GM18907 (cell line): ENCODE data around the gene HDAC9.

Source experiments
- ATAC-seq: cut with Tn5 transposase; IDR thresholded peaks from one replicate; pipeline ENCODE4 v1.9.1; 2021; ENCODE audit warnings: mild to moderate bottlenecking, moderate library complexity; ENCODE audit not compliant: unreplicated experiment

Gene HDAC9

DNA sequence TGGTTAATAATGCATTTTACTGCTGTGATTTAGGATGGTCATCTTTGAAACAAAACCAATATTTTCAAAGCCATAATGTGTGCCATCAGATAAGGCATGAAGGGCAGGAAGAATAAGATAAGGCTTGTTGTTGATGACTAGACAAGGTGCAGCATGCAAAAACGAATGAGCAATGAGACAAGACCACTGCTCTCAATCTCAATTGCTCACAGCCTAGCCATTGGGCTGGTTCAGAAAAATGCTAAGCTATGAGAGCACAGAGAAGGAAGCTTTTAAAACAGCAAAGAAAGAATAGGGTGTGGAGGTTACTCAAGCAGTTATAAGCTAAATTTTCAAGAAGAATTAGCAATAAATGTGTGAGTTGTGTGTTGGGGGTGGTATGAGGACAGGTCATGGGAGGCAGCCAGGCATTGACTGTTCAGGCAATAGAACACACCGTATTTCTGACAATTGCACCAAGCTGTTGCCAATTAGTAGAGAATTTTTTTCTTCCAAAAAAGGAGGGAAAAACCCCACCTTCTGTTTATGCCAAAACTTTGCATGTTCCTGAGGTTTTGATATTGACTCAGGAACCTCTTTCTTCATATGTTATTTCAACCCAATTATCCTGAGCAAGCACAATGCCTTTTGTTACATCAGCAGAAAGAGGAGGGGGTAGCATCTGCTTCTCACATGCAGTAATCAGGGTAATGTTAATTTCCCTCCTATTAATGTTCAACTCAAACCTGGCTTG is 276.5 kb downstream of the HDAC9 start:
- ATAC-seq, result no peak

DNA sequence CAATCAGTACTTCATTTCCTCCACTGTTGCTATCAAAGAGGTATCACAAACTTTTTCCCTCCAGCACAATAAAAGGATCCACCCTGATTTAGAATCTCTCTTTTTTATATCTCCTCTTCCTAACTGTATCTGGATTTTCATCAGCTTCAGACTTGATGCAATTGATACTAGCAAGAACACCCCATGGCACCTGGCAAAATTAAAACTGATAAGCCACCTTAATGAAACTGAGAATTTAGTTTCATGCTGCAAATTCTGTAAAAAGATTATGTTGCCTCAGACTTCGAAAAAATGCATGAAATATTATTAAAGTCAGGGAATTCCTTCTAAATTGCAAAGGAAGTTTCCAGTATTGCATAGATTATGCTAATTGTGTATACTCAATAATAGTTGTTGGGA is 277.0 kb downstream of the HDAC9 start:
- no peak for ATAC-seq

DNA sequence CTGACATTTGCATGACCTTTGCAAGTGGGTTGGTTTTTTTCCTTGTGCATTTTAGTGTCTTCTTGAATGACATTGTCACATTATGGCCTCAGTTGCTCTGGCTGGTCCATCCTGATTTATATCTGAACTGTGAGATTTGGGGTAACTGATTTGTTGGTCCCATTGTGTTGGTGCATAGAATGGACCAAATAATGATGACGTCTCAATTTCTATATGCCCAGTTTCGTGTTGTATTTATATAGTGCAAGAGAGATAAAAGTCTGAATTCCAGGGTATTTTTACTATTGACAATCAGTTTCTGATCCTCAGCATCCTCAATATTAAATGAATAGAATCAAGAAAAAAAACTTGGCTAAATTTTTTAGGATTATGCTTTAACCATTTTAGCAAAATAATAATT is 281.8 kb downstream of the HDAC9 start:
- ATAC-seq, result no peak

DNA sequence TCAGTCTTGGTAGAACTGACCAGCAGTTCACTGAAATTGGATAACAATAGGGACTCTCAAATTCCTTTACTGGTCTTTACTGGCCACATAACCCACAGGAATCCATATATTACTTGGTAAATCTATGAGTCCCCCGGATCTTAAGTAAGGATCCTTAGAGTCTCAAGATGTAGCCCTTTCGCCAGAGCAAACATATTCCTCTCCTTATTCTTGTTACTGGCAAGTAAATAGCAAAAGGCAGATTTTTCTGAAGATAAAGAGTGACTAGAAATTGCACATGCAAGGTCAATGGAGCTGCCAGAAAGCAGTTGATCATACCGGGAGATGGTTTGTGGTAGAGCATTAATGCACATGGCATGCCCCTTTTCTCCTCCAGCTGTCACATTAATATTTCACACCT is 283.0 kb downstream of the HDAC9 start:
- ATAC-seq, result no peak

DNA sequence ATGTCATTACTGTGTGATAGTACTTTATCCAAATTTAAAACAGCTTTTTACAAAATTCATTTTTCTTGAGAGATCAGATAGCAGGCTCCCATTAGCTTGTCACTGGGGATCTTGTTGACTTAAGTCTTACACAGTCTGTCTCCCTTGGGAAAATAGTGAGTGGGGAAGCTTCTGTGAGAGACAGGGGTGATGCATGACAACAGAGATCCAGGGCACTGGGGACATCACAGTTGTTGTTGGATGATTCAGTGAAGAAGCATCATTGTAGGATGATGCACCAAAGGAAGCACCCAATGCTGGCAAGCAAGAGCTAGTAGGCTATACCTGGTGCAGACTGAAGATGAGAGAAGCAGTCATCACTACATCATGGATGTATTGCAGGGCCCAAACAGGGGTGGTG is 284.7 kb downstream of the HDAC9 start:
- no peak for ATAC-seq

DNA sequence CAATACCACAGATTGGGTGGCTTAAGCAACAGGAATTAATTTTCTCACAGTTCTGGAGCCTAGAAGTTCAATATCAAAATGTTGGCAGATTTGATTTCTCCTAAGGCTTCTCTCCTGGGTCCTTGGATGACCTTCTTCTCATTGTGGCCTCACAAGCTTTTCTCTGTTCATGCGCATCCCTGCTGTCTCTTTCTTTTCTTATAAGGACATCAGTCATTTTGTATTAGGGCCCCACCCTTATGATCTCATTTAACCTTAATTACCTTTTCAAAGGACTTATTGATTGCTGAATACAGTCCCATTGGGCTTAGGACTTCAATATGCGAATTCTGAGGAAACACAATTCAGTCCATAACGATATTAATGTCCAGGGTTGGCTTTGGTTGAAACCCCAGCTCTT is 285.4 kb downstream of the HDAC9 start:
- ATAC-seq, result no peak

DNA sequence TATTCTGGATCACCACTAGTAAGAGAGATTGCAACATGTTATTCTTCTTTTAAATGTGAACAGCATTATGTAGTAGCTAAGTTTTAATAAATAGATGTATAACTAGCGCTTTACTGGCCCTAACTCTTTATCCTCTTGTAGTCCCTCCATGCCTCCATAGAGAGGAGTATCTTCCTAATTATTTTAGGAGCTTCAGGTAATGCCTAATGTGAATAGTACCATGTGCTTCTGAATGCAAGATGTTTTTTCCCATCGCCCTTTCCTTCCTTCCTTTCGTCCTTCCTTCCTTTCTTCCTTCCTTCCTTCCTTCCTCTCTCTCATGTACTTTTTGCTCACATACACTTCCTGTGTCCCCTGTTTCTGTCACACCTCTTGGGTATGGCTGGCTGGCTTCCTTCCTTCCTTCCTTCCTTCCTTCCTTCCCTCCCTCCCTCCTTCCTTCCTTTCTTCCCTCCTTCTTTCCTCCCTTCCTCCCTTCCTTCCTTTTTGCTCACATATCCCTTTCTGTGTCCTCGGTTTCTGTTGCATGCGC is 290.7 kb downstream of the HDAC9 start:
- no peak for ATAC-seq

DNA sequence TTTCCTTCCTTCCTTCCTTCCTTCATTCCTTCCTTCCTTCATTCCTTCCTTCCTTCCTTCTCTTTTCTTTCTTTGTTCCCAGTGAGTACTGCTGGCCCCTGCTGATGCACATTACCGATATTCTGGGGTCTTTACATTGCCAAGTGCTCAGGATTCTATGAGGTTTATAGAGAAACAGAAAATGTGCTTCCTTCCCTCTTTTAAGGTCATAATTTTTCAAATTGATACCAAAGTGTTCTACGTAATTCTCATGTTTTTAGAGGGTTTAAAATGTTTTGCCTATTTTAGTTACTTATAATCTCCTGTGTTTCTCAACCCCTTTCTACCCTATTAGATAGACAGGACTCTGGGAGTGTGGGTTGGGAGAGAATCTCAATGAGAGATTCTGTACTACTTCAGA is 291.2 kb downstream of the HDAC9 start:
- ATAC-seq, result no peak

DNA sequence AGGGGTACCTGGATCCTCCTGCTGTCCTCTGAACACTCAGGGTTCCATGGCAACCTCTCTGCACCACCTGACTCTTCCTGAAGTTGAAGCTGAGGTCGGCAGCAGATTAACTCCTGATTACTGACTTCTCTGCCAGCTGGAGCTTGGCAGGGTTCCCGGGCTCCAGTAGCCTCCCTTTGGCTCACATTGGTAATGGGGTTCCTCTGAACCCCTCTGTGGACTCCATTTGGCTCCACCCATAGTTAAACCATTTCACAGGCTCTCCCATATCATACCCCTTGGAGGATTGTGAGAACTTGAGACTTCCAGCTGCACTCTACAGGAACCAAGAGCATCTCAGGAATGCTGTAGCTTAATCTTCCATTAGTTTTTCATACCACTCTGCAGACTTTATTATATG is 292.5 kb downstream of the HDAC9 start:
- no peak for ATAC-seq

DNA sequence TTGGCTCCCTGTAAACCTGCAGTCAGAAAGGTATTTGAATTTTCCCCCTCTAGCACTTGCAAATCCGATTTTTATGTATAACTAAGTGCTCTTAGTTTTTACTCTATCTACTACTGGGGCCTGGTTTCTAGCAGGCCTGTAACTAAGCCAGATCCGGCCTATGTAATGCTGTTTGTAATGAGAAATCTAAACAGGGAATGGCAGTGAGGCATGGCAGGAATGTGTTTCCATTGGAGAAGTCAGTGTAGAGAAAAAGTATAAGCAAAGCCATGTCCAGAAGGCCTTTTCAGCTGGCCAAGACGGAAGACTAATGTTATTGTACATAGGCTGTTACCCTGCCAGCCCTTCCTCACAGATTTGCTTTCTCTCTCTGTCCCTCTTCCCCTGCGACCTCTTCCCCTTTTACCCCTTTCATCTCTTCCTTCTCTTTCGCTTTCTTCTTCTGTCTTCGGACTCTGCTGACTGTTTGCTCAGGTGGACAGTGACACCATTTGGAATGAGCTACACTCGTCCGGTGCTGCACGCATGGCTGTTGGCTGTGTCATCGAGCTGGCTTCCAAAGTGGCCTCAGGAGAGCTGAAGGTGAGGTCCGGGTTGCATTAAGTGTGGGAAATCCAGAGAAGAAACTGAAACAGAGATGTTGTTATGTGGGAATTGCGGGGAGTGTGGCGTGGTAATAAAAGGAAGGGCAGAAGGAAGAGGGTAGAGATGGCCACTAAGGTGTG is 297.5 kb downstream of the HDAC9 start:
- ATAC-seq, result no peak

DNA sequence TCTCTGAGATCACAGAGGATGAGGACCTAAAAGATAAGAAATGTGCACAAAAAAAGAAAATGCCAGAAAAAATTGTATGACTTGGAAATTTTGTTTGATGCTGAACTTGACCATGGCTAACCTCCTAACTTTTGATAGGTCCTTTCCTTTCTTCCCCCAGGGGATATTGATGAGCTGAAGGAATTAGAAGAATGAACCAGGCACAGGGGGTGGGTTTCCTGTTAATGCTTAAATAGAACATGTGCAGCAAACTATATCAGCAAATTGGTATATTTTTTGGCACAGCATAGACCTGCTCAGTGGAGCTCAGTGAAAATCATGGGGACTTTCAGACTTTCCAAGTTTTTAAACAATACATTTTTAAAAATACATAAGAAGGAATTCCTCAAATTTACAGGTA is 300.7 kb downstream of the HDAC9 start:
- no peak for ATAC-seq

DNA sequence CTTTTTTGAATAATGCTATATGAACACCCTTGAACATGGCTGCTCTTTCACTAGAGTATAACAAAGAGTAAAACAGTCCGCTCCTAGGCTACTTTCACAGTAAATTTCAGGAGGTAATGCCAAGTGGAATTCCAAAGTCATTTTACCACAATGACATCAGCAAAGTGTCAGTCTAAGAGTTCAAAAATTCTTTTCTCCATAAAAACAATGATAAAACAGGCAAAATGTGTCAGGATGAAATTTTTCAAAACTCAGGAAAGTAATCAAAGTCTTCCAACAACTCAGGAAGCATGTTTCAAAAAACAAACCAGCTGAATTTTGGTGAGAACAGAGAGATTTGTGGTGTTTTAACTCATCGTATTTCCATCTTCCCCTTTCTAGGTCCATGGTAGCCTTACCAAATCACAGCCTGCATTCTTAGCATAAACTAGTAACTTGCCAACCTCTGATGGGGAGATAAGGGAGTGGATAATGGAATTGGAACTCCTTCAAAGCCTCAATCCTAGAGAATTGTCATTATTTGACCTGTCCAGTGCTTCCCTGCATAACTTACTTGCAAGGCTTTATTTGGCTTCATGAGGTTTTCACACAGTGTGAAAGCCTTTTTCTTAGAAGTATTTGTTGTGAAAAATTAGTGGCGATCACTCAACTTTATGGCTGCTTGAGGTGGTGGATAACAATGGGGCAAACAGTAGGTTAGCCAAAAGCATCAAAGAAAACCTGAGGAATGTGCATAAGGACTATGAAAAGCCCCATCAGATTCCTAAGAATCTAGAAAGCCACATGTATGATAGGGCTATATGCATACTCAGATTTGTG is 302.7 kb downstream of the HDAC9 start:
- no peak for ATAC-seq

DNA sequence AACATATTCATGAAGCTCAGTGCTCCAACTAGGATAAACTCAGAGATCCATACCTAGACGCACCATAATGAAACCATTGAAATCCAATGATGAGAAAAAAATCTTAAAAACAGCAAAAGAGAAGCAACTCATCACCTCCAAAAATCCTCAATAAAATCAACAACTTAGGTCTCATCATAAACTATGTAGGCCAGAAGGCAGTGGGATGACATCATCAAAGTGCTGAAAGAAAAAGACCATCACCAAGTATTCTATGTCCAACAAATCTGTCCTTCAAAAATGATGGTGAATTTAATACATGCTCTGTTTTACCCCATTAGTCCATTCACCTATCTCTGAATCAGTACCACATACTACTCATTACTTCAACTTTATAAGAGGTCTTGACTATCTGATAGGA is 304.4 kb downstream of the HDAC9 start:
- no peak for ATAC-seq

DNA sequence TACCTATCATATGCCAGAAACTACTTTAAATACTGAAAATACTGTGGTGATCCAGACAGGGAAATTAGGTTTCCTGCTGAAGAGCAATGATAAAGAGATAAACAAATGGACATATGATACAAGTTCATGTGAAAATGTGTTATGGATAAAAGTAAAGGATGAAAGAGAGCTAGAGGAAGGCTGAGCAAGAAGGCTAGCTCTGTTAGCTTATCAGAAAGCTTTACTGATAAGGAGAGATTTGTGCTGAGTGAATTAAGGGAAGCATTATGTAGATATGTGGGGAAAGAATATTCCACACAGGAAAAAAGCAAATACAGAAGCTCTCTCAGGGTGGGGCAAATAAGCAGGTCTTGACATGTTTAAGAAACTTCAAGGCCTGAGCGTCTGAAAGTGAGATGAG is 308.4 kb downstream of the HDAC9 start:
- no peak for ATAC-seq

DNA sequence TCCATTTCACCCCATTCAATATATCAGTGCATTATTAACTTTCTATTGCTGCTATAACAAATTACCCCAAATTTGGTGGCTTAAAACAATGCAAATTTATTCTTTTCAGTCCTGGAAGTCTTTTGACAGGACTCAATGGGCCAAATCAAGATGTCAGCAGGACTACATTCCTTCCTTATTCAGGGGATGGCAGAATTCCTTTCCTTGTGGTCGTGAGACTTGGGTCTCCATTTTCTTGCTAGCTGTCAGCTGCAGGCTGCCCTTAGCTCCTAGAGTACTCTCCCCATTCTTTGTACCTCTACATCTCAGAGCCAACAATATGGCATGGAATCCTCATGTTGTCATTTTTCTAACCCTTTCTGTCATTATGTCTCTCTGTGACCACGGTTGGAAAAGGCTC is 310.6 kb downstream of the HDAC9 start:
- no peak for ATAC-seq

DNA sequence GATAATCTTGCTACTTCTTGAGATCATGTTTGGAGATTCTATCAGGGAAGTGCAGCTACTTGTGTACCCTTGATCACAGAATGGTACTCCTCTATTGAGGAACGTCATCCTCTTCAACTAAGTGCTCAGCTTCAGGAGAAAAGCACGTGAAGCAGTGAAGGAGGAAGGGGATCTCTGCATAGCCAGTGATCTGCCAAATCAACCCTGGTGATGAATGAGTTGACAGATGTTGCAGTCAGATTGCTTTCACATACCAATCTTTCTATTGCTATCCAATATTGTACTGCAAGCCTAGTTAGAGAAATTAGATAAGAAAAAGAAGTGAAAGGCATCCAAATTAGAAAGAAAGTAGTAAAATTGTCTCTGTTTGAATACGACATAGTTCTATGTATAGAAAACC is 312.5 kb downstream of the HDAC9 start:
- ATAC-seq, result no peak

DNA sequence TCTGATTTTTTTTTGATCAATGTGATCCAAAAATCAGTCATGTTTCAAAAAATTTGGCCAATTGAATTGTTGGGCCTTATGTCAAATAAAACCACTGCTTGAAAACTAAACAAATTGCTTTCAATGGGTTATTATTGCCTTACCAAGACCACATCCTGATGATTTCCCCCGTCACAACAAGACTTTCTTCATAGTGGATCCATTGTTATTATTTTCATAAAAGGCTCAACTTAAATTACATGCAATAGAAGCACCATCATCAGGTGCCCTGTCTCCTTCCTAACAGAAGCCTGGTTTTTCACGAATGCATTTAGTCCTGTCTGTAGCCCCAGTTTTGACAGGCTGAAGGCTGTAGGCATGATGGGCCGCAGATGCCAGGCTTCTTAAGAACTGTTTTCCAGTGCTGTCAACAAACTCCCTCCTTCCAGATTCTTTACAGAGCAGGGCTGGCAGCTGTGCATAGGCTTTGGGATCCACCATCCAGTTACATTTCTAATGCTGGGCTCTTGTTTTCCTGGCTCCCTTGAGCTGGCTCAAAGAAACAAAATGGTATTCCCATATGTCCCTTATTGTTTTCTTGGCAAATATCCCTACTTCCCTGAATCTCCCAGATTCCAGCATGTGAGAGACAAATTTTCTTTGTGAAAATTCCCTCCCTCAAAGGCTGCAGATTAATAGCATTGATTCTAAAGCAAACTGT is 319.9 kb downstream of the HDAC9 start:
- ATAC-seq, result no peak

DNA sequence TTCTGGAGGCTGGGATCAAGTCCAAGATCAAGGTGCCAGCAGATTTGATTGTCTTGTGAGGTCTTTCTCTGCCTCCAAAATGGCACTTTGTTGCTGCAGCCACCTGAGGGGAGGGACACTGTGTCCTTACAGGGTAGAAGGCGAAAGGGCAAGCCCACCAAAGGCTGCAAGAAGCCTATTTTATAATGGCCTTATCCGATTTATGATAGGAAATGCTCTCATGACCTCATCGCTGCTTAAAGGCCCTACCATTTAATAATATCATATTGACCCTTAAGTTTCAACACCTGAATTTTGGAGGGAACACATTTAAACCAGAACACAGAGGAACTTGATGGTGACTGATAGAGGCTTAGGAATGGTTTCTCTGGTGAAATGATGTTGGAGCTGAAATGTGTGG is 325.4 kb downstream of the HDAC9 start:
- no peak for ATAC-seq

DNA sequence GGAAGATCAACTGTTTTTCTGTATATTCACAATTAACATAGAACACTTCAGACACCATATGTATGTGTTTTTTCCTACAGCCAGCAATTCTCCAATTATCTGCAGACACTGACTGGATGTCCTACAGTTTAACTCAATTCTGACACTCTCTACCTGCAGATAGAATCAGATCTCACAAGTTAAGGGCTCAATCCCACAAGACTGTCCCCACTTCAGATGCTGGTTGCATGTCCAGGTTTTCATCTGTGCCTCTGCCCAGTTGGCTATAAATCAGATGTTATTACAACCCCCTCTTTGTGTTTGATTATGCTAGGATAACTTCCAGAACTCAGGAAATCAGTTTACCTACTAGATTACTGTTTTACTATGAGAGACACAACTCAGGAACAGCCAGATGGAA is 326.0 kb downstream of the HDAC9 start:
- no peak for ATAC-seq

DNA sequence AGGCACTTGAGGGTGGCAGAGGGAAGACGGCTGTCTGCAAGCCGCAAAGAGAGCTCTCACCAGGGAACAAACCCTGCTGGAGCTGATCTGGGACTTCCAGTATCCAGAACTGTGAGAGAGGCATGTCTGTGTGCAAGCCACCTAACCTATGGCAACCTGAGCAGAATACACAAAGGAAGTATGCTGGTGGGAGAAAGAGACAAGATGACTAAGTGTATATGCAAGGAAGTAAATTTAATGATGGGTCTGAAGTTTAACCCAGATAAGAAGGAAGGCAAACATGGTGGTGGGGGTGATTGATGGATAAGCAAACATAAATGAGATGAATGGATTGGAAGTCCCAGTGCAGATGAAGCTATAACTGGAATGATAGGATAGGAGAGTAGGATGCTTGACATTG is 328.6 kb downstream of the HDAC9 start:
- no peak for ATAC-seq
